GM13976 (cell line): ENCODE data around the gene PRKCA.
"Not testable (repeated sequence)": the region's sequence is repeated elsewhere in the genome, so short reads cannot be mapped to it uniquely, and the experiment has no call there.

Experiments used
- DNase-seq: peaks from one replicate; pipeline ENCODE4 v3.0.0; 2012; ENCODE audit warnings: low spot score
- in situ Hi-C: fragments of 300-500 bp; cut with MboI; formaldehyde crosslinking; loops from one replicate; pipeline ENCODE4 v1.12.0; 2022; ENCODE audit warnings: low sequenced_read_pairs, mixed read lengths, inconsistent platforms; ENCODE audit not compliant: unreplicated experiment
- TF ChIP-seq, protein P1 (sequence below): IDR thresholded peaks from 2 replicates; pipeline ENCODE4 v1.5.1; 2012; ENCODE audit warnings: borderline replicate concordance, mild to moderate bottlenecking; ENCODE audit not compliant: insufficient read depth; ENCODE audit errors: extremely low read depth, missing control alignments, control extremely low read depth

Gene PRKCA

DNA sequence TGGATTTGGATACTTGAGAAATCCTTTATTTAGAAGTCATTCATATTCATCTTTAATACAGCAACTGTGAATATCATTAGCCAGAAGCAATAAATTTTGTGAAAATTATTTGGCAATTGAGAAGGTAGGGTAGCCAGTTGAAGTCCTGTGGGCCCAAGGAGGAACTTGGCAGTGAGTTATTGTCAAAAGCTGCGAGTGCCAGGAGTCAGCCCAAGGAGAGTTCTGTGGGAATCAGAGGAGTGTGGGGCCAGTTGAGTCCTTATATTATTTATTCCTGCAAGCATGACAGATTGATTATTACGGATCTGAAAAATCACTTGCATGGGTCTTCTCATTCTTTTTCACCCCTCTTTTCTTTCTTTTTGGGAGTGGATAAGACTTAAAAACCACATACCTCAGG is 38.3 kb downstream of the PRKCA start:
- DNase-seq = no peak
- TF ChIP-seq, protein P1, sequence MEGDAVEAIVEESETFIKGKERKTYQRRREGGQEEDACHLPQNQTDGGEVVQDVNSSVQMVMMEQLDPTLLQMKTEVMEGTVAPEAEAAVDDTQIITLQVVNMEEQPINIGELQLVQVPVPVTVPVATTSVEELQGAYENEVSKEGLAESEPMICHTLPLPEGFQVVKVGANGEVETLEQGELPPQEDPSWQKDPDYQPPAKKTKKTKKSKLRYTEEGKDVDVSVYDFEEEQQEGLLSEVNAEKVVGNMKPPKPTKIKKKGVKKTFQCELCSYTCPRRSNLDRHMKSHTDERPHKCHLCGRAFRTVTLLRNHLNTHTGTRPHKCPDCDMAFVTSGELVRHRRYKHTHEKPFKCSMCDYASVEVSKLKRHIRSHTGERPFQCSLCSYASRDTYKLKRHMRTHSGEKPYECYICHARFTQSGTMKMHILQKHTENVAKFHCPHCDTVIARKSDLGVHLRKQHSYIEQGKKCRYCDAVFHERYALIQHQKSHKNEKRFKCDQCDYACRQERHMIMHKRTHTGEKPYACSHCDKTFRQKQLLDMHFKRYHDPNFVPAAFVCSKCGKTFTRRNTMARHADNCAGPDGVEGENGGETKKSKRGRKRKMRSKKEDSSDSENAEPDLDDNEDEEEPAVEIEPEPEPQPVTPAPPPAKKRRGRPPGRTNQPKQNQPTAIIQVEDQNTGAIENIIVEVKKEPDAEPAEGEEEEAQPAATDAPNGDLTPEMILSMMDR = no peak
- in situ Hi-C loops = no loop called here

DNA sequence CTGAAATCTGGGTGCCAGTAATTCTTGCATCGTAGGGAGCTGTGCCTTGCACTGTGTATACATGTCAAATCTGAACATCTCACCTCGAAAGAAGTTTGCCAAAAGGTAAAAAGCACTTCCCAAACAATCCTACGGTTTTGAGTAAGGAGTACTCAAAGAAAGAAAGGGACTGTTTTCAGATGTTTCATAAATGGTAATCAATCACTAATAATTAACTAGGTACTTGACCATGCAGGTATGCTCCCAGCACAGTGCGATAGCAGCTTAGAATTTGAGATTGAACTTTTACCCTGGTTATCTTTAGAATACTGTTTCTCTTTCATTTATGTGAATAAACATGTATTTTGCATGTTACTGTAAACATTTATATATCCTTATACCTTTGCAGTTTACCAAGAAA is 39.0 kb downstream of the PRKCA start:
- in situ Hi-C loops = no loop called here
- DNase-seq = no peak

DNA sequence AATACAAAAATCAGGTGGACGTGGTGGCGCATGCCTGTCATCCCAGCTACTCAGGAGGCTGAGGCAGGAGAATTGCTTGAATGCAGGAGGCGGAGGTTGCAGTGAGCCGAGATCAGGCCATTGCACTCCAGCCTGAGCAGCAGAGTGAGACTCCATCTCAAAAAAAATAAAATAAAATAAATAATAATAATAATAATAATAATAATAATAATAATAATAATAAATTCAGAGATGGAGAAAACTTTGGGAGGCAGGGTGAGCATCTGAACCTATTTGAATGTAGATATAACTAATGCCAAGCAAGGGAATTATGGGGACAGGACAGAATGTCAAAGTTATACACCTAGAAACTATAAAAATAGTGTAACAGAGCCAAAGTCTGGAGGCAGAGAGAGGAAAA is 39.9 kb downstream of the PRKCA start:
- in situ Hi-C loops, DNase-seq: not testable (repeated sequence)

More for the DNA sequence above, 39.0 kb downstream of the PRKCA start:
- TF ChIP-seq, protein P1 = no peak

DNA sequence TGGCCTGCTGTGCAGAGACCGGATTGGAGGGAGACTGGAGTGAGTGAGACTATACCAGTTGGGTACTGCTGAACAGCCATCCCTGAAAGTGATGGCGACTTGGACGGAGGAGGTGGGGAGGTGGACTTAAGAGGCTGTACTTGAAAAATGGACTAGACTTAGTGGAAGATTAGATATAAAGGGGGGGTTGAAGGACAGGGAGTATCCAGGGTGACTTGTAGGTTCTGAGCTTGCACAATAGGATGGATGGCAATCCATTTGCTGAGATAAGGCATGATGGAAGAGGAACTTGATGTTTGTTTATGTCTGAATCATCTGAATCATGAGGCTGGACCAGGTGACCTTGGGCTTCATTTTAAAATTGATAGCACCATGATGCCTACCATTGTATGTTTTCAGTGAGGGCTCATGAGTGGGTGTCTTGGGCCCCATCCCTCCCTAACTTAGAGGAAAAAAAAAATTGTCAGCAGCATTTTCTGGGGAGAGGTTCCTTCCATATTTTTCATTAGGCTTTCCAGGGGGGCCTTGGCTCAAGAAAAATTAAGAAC is 41.2 kb downstream of the PRKCA start:
- TF ChIP-seq, protein P1 = no peak
- DNase-seq = no peak
- in situ Hi-C loops = no loop called here

DNA sequence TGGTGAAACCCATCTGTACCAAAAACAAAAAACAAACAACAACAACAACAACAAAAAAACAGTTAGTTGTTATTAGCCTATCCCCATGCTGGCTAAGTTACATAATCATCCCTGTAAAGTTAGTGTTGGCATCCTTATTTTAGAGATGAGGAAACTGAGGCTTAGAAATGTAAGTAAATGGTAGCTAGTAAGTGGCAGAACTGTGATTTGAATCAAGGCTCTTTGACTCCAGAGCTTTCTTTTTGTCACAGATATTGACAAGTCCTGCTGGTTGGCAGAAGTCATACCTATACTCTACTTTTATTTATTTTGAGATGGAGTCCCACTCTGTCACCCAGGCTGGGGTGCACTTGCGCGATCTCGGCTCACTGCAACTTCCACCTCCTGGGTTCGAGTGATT is 42.1 kb downstream of the PRKCA start:
- in situ Hi-C loops = no loop called here
- DNase-seq = no peak
- TF ChIP-seq, protein P1 = no peak

DNA sequence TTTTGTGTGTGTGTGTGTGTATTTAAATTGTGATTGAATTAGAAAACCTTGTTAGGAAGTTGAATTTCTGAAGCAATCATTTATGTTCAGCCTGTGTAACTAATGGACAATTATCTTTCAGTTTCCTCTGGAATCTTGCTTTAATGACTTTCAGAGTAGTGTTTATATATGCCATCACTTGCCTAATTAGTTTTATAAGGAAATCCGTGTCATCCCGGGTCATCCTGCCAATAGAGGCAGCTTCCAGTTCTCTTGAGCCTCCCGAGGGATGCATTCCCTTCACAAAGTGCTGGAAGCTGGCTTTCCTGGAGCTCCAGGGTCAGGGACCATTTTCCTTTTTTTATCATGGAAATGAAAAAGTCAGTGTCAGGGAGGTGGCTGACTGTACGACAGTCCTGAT is 42.9 kb downstream of the PRKCA start:
- in situ Hi-C loops = no loop called here
- TF ChIP-seq, protein P1 = no peak
- no peak for DNase-seq

DNA sequence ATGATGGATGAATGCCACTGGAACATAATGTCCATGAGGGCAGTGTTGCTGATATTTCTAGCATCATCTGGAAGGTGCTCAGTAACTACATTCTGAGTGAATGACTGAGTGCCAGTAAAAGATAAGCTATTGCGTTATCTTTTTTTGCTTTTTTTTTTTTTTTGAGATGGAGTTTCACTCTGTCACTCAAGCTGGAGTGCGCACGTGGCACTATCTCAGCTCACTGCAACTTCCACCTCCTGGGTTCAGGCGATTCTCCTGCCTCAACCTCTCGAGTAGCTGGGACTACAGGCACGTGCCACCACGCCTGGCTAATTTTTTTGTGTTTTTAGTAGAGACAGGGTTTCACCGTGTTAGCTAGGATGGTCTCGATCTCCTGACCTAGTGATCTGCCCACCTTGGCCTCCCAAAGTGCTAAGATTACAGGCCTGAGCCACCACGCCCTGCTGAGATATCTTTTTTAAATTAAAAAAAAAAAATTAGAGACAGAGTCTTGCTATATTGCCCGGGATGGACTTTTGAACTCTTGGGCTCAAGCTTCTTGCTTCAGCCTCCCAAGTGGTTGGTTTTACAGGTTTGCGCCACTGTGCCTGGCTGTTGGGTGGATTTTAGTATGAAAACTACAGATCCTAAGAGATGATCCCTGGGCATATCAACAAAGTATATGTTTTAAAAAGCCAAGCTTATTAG is 43.7 kb downstream of the PRKCA start:
- DNase-seq, in situ Hi-C loops: not testable (repeated sequence)

DNA sequence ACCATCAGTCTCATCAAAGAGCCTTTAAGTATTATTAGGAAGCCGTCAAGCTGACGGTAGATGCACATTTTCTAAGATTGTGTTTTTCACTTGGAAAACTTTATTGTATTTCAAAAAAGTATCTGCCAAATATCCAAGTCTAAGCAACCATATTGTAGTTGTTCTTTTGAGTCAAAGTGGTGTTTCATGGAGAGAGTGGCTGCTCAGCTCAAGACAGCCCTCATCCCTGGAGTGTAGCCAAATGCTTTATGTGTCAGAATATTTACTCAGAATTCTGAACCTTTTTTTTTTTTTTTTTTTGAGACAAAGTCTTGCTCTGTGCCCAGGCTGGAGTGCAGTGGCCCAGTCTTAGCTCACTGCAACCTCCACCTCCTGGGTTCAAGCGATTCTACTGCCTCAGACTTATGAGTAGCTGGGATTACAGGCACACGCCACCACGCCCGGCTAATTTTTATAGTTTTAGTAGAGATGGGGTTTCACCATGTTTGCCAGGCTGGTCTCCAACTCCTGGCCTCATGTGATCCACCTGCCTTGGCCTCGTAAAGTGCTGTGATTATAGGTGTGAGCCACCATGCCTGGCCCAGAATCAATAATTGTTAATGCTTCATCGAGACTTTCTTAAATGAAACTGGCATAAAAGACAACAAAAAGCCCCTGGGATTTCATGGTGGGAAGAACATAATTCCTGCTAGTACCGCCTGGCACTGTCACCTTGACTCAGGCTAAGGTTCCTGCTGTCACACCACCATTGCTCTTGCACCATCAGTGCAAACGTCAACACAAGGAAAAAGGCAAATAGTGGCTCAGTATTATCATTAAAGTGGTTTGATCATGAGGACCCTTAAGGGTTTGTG is 45.5 kb downstream of the PRKCA start:
- no peak for DNase-seq
- in situ Hi-C loops = no loop called here
- TF ChIP-seq, protein P1 = no peak
